GM12878 (cell line): ENCODE data around the gene SNW1. TPM values are rescaled to one million over a fixed set of nuclear protein-coding genes. Genes with fewer than 3 reads are reported as not detected.

Experiments
- ATAC-seq: fragments of 200-7000 bp; cut with Tn5 transposase; 3 replicates; pipeline ENCODE4 v1.9.1; 2020; ENCODE audit warnings: mild to moderate bottlenecking, moderate library complexity
- BruUV-seq: library from RNA; stranded (reverse); fragments of 400-500 nt; replicated peaks from 2 replicates; lab custom pipeline; 2021; lab: Mats Ljungman, UMichigan
- CTCF ChIA-PET: fragments of 300-600 bp; sonication (Branson Sonifier 250); formaldehyde crosslinking; extraction: SDS; loops from one replicate; lab custom pipeline; 2021; ENCODE audit warnings: inconsistent platforms; lab: Yijun Ruan, JAX
- POLR2A ChIA-PET: fragments of 350-600 bp; formaldehyde crosslinking; extraction: SDS; loops from one replicate; lab custom pipeline; 2021; ENCODE audit warnings: inconsistent platforms; lab: Charles Lee
- RAD21 ChIA-PET: fragments of 300-600 bp; sonication (Branson Sonifier 250); formaldehyde crosslinking; loops from one replicate; lab custom pipeline; 2023; ENCODE audit warnings: antibody characterized with exemption; ENCODE audit not compliant: unreplicated experiment; lab: Charles Lee
- SMC1A ChIA-PET: fragments of 300-600 bp; sonication (Branson Sonifier 250); formaldehyde crosslinking; loops from one replicate; lab custom pipeline; 2023; ENCODE audit not compliant: unreplicated experiment, uncharacterized antibody; lab: Charles Lee
- DNase-seq: peaks from one replicate; pipeline ENCODE4 v3.0.0-alpha.2; 2011; ENCODE audit warnings: low read depth, low spot score
- FAIRE-seq: peaks from 3 replicates; lab custom pipeline; 2011; peaks lifted over from hg19 to GRCh38; lab: Jason Lieb, UNC
- H2AFZ ChIP-seq: 2 replicates; pipeline ENCODE4 v1.6.0; 2011; ENCODE audit warnings: low read depth, low read length, control low read depth; ENCODE audit not compliant: control insufficient read depth
- H3K27ac ChIP-seq: 2 replicates; pipeline ENCODE4 v1.5.1; 2011; ENCODE audit warnings: control low read depth; ENCODE audit not compliant: control insufficient read depth, insufficient read depth
- H3K27me3 ChIP-seq, 2 experiments: replicated peaks in 1 of 2; 2 replicates each; pipeline versions ENCODE4 v1.6.0 to v1.6.1; 2011; ENCODE audit warnings: low read length in 1 of 2; ENCODE audit not compliant: control insufficient read depth in 2 of 2, insufficient read depth in 2 of 2
- H3K36me3 ChIP-seq, 2 experiments: 2 replicates each; pipeline ENCODE4 v1.5.1; 2011; ENCODE audit warnings: low read length in 1 of 2; ENCODE audit not compliant: control insufficient read depth in 2 of 2, insufficient read depth in 2 of 2
- H3K4me1 ChIP-seq: 2 replicates; pipeline ENCODE4 v1.6.1; 2011; ENCODE audit warnings: mild to moderate bottlenecking, low read length, moderate library complexity, mixed read lengths; ENCODE audit not compliant: control insufficient read depth, insufficient read depth
- H3K4me2 ChIP-seq: 2 replicates; pipeline ENCODE4 v1.6.0; 2011; ENCODE audit warnings: control low read depth; ENCODE audit not compliant: control insufficient read depth, insufficient read depth
- H3K4me3 ChIP-seq: fragments of 200-600 bp; sonication (generic); 2 replicates; pipeline ENCODE4 v1.5.1; 2016
- H3K79me2 ChIP-seq: 2 replicates; pipeline ENCODE4 v1.6.0; 2011; ENCODE audit warnings: low read length; ENCODE audit not compliant: control insufficient read depth, insufficient read depth
- H3K9ac ChIP-seq: 2 replicates; pipeline ENCODE4 v1.8.0; 2011; ENCODE audit warnings: low read length, control low read depth, mixed read lengths; ENCODE audit not compliant: control insufficient read depth, insufficient read depth
- H3K9me3 ChIP-seq: replicated peaks from 3 replicates; pipeline ENCODE4 v1.5.1; 2011; ENCODE audit warnings: mild to moderate bottlenecking, low read length; ENCODE audit not compliant: control insufficient read depth, insufficient read depth
- H4K20me1 ChIP-seq: 2 replicates; pipeline ENCODE4 v1.6.0; 2011; ENCODE audit not compliant: control insufficient read depth, insufficient read depth
- FOXK2 ChIP-seq: fragments of 450-650 bp; IDR thresholded peaks from 2 replicates; pipeline ENCODE4 v1.6.1; 2017; ENCODE audit warnings: mild to moderate bottlenecking, moderate library complexity
- HCFC1 ChIP-seq: fragments of 150-350 bp; IDR thresholded peaks from 2 replicates; pipeline ENCODE4 v1.6.1; 2014; ENCODE audit warnings: low read length
- NRF1 ChIP-seq: conservative IDR thresholded peaks from 2 replicates; pipeline ENCODE4 v1.6.1; 2011; ENCODE audit warnings: mild to moderate bottlenecking, low read depth, low read length, improper control_type of control experiment
- RELA ChIP-seq: fragments of 450-650 bp; IDR thresholded peaks from 2 replicates; pipeline ENCODE4 v1.8.0; 2014; ENCODE audit warnings: borderline replicate concordance; ENCODE audit not compliant: partially characterized antibody
- SREBF1 ChIP-seq: IDR thresholded peaks from 2 replicates; pipeline ENCODE4 v1.6.1; 2012; ENCODE audit warnings: mild to moderate bottlenecking, low read length
- ZZZ3 ChIP-seq: IDR thresholded peaks from 2 replicates; pipeline ENCODE4 v1.6.1; 2011; ENCODE audit warnings: low read depth; ENCODE audit not compliant: control insufficient read depth, insufficient read length
- whole genome bisulfite sequencing: methylation state at CpG from one replicate; pipeline ENCODE4 v1.1.6; 2016; ENCODE audit warnings: low lambda C conversion rate; ENCODE audit not compliant: insufficient replicate concordance, insufficient coverage; ENCODE audit errors: missing lambda C conversion rate; 5-methylcytosine and 5-hydroxymethylcytosine counted together
- in situ Hi-C: fragments of 300-500 bp; cut with MboI; formaldehyde crosslinking; loops from 9 replicates; pipeline ENCODE4 v1.14.3; 2018; ENCODE audit warnings: mixed read lengths
- intact Hi-C: fragments of 100-400 bp; cut with micrococcal nuclease; formaldehyde crosslinking; loops from one replicate; pipeline ENCODE4 v1.14.2; 2022; ENCODE audit not compliant: unreplicated experiment
- polyA plus RNA-seq, 11 experiments: library from polyadenylated mRNA; depleted of rRNA in 4 of 11; unstranded in 6 of 11; stranded (reverse) in 5 of 11; fragments of >200 nt; fragmentation: Nextera tagmentation in 4 of 11; fragmentation: Illumina TruSeq in 1 of 11; extraction: Ambion mirVana in 4 of 11; extraction: Trizol in 1 of 11; gene quantifications; 1 replicate in 1 of 11; 2 replicates in 10 of 11; pipeline versions ENCODE4 v1.2.1 to v1.2.3, GENCODE V29; 2011 to 2016; ENCODE audit warnings: inconsistent platforms in 2 of 11, missing spikeins in 2 of 11, low read depth in 1 of 11
- total RNA-seq, 4 experiments: library from RNA; depleted of rRNA in 3 of 4; stranded (reverse); fragments of >200 nt in 3 of 4; fragmentation: Illumina TruSeq in 1 of 4; extraction: Trizol in 1 of 4; gene quantifications; 2 replicates each; pipeline versions ENCODE4 v1.2.1 to v1.2.3, GENCODE V29; 2013 to 2021
- TF ChIP-seq, protein P1 (sequence below): IDR thresholded peaks from 2 replicates; pipeline ENCODE4 v1.6.1; 2011; ENCODE audit warnings: borderline replicate concordance, low read depth, mild to moderate bottlenecking, moderate library complexity, low read length; ENCODE audit not compliant: insufficient read depth, poor library complexity, severe bottlenecking
- TF ChIP-seq, protein P2 (sequence below): fragments of 450-650 bp; IDR thresholded peaks from 2 replicates; pipeline ENCODE4 v1.6.1; 2014; ENCODE audit warnings: mild to moderate bottlenecking
- TF ChIP-seq, protein P3 (sequence below): fragments of 450-650 bp; IDR thresholded peaks from 2 replicates; pipeline ENCODE4 v1.6.1; 2017; ENCODE audit warnings: low read depth, mild to moderate bottlenecking, moderate library complexity
- TF ChIP-seq, protein P4 (sequence below): IDR thresholded peaks from 2 replicates; pipeline ENCODE4 v1.6.1; 2012; ENCODE audit warnings: low read length, inconsistent platforms
- TF ChIP-seq, protein P5 (sequence below): IDR thresholded peaks from 2 replicates; pipeline ENCODE4 v1.6.1; 2012; ENCODE audit warnings: mild to moderate bottlenecking, low read depth, low read length

Gene SNW1
- total and polyA plus RNA-seq, 10 of the 15 experiments (the other 5 are each of a cell fraction or from before 2014, with no cell fraction given) = 56.6 to 109 (median 75.7) TPM

DNA sequence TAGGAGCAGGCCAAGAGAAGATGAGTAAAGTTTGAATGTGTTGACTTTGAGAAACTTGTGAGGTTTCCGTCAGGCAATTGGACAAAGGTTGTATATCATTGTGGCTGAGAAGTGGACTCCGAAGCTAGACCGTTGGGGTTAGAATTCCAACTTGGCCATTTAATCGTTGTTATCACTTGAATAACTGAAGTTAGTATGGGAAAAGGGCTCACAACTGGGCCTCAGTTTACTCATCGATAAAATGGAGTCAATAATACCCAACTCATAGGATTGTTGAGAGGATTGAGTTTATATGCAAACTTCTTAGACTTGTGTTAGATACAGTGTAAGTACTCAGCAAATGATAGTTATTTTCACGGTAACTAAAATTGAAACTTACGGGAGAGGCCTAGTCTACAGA is 52.2 kb downstream of the SNW1 start (continued):
- TF ChIP-seq SREBF1 (no peak), FOXK2 (no peak), ZZZ3 (no peak)
- TF ChIP-seq, protein P1, sequence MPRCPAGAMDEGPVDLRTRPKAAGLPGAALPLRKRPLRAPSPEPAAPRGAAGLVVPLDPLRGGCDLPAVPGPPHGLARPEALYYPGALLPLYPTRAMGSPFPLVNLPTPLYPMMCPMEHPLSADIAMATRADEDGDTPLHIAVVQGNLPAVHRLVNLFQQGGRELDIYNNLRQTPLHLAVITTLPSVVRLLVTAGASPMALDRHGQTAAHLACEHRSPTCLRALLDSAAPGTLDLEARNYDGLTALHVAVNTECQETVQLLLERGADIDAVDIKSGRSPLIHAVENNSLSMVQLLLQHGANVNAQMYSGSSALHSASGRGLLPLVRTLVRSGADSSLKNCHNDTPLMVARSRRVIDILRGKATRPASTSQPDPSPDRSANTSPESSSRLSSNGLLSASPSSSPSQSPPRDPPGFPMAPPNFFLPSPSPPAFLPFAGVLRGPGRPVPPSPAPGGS = no peak
- TF ChIP-seq, protein P2, sequence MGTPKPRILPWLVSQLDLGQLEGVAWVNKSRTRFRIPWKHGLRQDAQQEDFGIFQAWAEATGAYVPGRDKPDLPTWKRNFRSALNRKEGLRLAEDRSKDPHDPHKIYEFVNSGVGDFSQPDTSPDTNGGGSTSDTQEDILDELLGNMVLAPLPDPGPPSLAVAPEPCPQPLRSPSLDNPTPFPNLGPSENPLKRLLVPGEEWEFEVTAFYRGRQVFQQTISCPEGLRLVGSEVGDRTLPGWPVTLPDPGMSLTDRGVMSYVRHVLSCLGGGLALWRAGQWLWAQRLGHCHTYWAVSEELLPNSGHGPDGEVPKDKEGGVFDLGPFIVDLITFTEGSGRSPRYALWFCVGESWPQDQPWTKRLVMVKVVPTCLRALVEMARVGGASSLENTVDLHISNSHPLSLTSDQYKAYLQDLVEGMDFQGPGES = no peak

DNA sequence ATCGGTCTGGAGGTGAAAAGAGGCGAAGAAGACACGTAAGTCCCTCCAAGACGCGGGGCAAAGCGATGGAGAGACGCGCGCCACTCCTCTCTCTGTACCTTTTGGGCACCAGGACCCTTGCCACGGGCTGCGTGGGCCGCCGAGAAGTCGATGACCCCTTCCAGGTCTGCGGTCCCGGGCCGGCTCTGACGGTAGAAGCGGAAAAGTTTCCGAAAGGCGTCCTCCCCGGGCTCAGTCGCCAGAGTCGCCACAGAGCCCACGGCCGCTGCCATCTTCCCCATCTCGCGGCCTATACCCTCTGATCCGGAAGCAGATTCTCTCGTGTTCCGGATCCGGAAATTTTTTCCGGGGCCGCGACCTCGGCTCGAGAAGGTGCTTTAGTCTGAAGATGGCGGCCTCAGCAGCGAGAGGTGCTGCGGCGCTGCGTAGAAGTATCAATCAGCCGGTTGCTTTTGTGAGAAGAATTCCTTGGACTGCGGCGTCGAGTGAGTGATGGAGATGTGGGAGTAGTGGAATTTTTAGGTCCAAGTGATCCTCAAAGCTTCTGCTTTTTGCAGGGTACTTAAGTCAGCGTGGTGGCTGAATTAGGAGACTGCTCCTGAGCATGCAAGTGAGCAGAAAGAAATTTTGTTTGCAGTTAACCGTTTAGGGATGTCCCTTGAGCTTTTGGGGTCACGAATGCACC is 53.1 kb downstream of the SNW1 start, which contains the start of the genes ALKBH1 and SLIRP:
Gene ALKBH1 (minus strand): TSS at position 300 of the 685 bp plus-strand sequence. CDS start 19 bp downstream, at position 281.
Gene SLIRP (plus strand): TSS at position 380 of the 685 bp plus-strand sequence. CDS start 9 bp downstream, at position 389.
- Histone ChIP-seq H3K27me3 (no peaks in the 10 kb centered on the region), H3K79me2 (peaks cover 57% of the 10 kb centered on the region), H4K20me1 (no peaks in the 10 kb centered on the region; the same call in 1 of the 2 replicates), H3K9me3 (no peaks in the 10 kb centered on the region), H3K36me3 (peaks cover 0 to 14% of the 10 kb centered on the region in 2 experiments; a peak in 3 of 4 replicates), H3K4me3 (peak within 1 kb of the TSS; percentile 92), H3K9ac (peak within 1 kb of the TSS; percentile 96), H3K4me1 (peaks cover 7% of the 10 kb centered on the region), H2AFZ (peak within 1 kb of the TSS; percentile 88), H3K4me2 (peak within 1 kb of the TSS; percentile 87), H3K27ac (peak within 1 kb of the TSS; percentile 64)
- DNase-seq = peak; percentile 26
- under 1% methylated on average over 49 of the region's 49 CpGs for WGBS
- CTCF ChIA-PET = interaction anchor here (2.2 to 3.4 kb wide), 2 partner anchors 250 to 392 kb away, joined by 7 to 31 read pairs; partner anchors contain the start of genes AHSA1 and VIPAS39
- SMC1A ChIA-PET = interaction anchor here (1.1 to 4.0 kb wide), 3 partner anchors 11 to 248 kb away, joined by 3 to 16 read pairs (median 4); no protein-coding TSS in a partner anchor
- BruUV-seq = no TSS peak
- POLR2A ChIA-PET = interaction anchor here (0.7 kb wide), 1 partner anchor 49 kb away, joined by 3 read pairs; no protein-coding TSS in a partner anchor
- in situ Hi-C loops = no loop called here
- FAIRE-seq = peak; percentile 70
- peak; percentile 98 for ATAC-seq
- intact Hi-C loops = loop anchor here (2.0 to 10.0 kb wide), 3 partner anchors 53 to 249 kb away; partner anchors contain the start of genes AHSA1, SNW1 and SPTLC2
- RAD21 ChIA-PET = interaction anchor here (1.2 to 2.0 kb wide), 2 partner anchors 248 to 251 kb away, joined by 3 to 13 read pairs; partner anchors contain the start of gene VIPAS39
- TF ChIP-seq, protein P3, sequence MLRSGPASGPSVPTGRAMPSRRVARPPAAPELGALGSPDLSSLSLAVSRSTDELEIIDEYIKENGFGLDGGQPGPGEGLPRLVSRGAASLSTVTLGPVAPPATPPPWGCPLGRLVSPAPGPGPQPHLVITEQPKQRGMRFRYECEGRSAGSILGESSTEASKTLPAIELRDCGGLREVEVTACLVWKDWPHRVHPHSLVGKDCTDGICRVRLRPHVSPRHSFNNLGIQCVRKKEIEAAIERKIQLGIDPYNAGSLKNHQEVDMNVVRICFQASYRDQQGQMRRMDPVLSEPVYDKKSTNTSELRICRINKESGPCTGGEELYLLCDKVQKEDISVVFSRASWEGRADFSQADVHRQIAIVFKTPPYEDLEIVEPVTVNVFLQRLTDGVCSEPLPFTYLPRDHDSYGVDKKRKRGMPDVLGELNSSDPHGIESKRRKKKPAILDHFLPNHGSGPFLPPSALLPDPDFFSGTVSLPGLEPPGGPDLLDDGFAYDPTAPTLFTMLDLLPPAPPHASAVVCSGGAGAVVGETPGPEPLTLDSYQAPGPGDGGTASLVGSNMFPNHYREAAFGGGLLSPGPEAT = peak; percentile 97
- TF ChIP-seq, protein P4, sequence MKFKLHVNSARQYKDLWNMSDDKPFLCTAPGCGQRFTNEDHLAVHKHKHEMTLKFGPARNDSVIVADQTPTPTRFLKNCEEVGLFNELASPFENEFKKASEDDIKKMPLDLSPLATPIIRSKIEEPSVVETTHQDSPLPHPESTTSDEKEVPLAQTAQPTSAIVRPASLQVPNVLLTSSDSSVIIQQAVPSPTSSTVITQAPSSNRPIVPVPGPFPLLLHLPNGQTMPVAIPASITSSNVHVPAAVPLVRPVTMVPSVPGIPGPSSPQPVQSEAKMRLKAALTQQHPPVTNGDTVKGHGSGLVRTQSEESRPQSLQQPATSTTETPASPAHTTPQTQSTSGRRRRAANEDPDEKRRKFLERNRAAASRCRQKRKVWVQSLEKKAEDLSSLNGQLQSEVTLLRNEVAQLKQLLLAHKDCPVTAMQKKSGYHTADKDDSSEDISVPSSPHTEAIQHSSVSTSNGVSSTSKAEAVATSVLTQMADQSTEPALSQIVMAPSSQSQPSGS = no peak
- TF ChIP-seq HCFC1 = peak; percentile 74
- TF ChIP-seq, protein P5, sequence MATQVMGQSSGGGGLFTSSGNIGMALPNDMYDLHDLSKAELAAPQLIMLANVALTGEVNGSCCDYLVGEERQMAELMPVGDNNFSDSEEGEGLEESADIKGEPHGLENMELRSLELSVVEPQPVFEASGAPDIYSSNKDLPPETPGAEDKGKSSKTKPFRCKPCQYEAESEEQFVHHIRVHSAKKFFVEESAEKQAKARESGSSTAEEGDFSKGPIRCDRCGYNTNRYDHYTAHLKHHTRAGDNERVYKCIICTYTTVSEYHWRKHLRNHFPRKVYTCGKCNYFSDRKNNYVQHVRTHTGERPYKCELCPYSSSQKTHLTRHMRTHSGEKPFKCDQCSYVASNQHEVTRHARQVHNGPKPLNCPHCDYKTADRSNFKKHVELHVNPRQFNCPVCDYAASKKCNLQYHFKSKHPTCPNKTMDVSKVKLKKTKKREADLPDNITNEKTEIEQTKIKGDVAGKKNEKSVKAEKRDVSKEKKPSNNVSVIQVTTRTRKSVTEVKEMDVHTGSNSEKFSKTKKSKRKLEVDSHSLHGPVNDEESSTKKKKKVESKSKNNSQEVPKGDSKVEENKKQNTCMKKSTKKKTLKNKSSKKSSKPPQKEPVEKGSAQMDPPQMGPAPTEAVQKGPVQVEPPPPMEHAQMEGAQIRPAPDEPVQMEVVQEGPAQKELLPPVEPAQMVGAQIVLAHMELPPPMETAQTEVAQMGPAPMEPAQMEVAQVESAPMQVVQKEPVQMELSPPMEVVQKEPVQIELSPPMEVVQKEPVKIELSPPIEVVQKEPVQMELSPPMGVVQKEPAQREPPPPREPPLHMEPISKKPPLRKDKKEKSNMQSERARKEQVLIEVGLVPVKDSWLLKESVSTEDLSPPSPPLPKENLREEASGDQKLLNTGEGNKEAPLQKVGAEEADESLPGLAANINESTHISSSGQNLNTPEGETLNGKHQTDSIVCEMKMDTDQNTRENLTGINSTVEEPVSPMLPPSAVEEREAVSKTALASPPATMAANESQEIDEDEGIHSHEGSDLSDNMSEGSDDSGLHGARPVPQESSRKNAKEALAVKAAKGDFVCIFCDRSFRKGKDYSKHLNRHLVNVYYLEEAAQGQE = no peak
- TF ChIP-seq RELA = no peak
- TF ChIP-seq NRF1 = no peak
